Panc1 (cell line): Measurements from ENCODE around the gene UPK1A. TPM values are rescaled to one million over a fixed set of nuclear protein-coding genes. Genes with fewer than 3 reads are reported as not detected.

ENCODE experiments used
- ATAC-seq: fragments of 200-7000 bp; cut with Tn5 transposase; 2 replicates; pipeline ENCODE4 v1.9.1; 2020; ENCODE audit warnings: mild to moderate bottlenecking, moderate library complexity
- BruUV-seq: library from RNA; stranded (reverse); fragments of 400-500 nt; replicated peaks from 2 replicates; lab custom pipeline; 2021; lab: Mats Ljungman, UMichigan
- CTCF ChIA-PET: fragments of 300-600 bp; sonication (Branson Sonifier 250); formaldehyde crosslinking; loops from one replicate; lab custom pipeline; 2022; ENCODE audit warnings: antibody characterized with exemption; lab: Charles Lee
- POLR2A ChIA-PET: fragments of 300-600 bp; sonication (Branson Sonifier 250); formaldehyde crosslinking; loops from one replicate; lab custom pipeline; 2022; ENCODE audit warnings: antibody characterized with exemption; lab: Charles Lee
- DNase-seq: peaks from one replicate; pipeline ENCODE4 v3.0.0-alpha.2; 2010; ENCODE audit warnings: low read depth, low spot score
- H3K27ac ChIP-seq: 2 replicates; pipeline ENCODE4 v1.5.1; 2011; ENCODE audit warnings: mild to moderate bottlenecking, low read length, inconsistent platforms
- H3K27me3 ChIP-seq: fragments of 200-500 bp; sonication (Bioruptor generic); 2 replicates; pipeline ENCODE4 v1.6.0; 2014; ENCODE audit warnings: low read length, inconsistent platforms; ENCODE audit not compliant: control insufficient read depth, insufficient read depth
- H3K36me3 ChIP-seq: fragments of 200-500 bp; sonication (Bioruptor generic); 2 replicates; pipeline ENCODE4 v1.5.1; 2014; ENCODE audit warnings: inconsistent platforms, mild to moderate bottlenecking, low read length, moderate library complexity; ENCODE audit not compliant: control insufficient read depth, insufficient read depth
- H3K4me1 ChIP-seq: 2 replicates; pipeline ENCODE4 v1.5.1; 2011; ENCODE audit warnings: inconsistent platforms, mild to moderate bottlenecking, low read length, moderate library complexity; ENCODE audit not compliant: control insufficient read depth, insufficient read depth
- H3K4me3 ChIP-seq, 2 experiments: 2 replicates each; pipeline ENCODE4 v1.5.1; 2011 to 2012; ENCODE audit warnings: low read depth in 2 of 2, low read length in 2 of 2, mild to moderate bottlenecking in 2 of 2, inconsistent platforms in 1 of 2, moderate library complexity in 1 of 2
- H3K9me3 ChIP-seq: fragments of 200-500 bp; sonication (Bioruptor generic); 2 replicates; pipeline ENCODE4 v1.5.1; 2014; ENCODE audit warnings: low read depth, mild to moderate bottlenecking, inconsistent platforms, low read length, moderate library complexity; ENCODE audit not compliant: control insufficient read depth, insufficient read depth
- POLR2AphosphoS5 ChIP-seq: IDR thresholded peaks from 2 replicates; pipeline ENCODE4 v1.6.1; 2012; ENCODE audit warnings: mild to moderate bottlenecking, low read depth, low read length, moderate library complexity
- REST ChIP-seq, 2 experiments: IDR thresholded peaks; 2 replicates each; pipeline ENCODE4 v1.6.1; 2011 to 2012; ENCODE audit warnings: low read depth in 2 of 2, control low read depth in 1 of 2, low read length in 1 of 2, mild to moderate bottlenecking in 1 of 2, moderate library complexity in 1 of 2; ENCODE audit not compliant: insufficient read depth in 1 of 2
- SIN3A ChIP-seq: IDR thresholded peaks from 2 replicates; pipeline ENCODE4 v1.6.1; 2012; ENCODE audit warnings: low read depth, mild to moderate bottlenecking, low read length, moderate library complexity, borderline replicate concordance; ENCODE audit not compliant: insufficient read depth
- TCF7L2 ChIP-seq: IDR thresholded peaks from 2 replicates; pipeline ENCODE4 v1.6.1; 2011; ENCODE audit warnings: mild to moderate bottlenecking, low read depth, low read length, inconsistent platforms
- in situ Hi-C: cut with HindIII; loops from 2 replicates; pipeline ENCODE4 v1.10.0; 2016; ENCODE audit warnings: low sequenced_read_pairs, low pct_unique_long_range_greater_than_20kb
- intact Hi-C: fragments of 100-400 bp; cut with micrococcal nuclease; formaldehyde crosslinking; loops from one replicate; pipeline ENCODE4 v1.10.0; 2022; ENCODE audit not compliant: unreplicated experiment
- total RNA-seq: library from RNA; stranded (reverse); gene quantifications from one replicate; pipeline ENCODE4 v1.2.1, GENCODE V29; 2021; ENCODE audit not compliant: unreplicated experiment
- TF ChIP-seq, protein P1 (sequence below): fragments of 450-650 bp; IDR thresholded peaks from 2 replicates; pipeline ENCODE4 v1.5.1; 2017; ENCODE audit warnings: mild to moderate bottlenecking

UPK1A gene
- total RNA-seq, 1 experiment from 2014 or later = 0.67 TPM

- H3K27ac ChIP-seq = no peak overlapping the region
- no peaks in the 10 kb centered on the region for H3K9me3 ChIP-seq
- DNase-seq (no peak), ATAC-seq (no peak)
- TF ChIP-seq, protein P1, sequence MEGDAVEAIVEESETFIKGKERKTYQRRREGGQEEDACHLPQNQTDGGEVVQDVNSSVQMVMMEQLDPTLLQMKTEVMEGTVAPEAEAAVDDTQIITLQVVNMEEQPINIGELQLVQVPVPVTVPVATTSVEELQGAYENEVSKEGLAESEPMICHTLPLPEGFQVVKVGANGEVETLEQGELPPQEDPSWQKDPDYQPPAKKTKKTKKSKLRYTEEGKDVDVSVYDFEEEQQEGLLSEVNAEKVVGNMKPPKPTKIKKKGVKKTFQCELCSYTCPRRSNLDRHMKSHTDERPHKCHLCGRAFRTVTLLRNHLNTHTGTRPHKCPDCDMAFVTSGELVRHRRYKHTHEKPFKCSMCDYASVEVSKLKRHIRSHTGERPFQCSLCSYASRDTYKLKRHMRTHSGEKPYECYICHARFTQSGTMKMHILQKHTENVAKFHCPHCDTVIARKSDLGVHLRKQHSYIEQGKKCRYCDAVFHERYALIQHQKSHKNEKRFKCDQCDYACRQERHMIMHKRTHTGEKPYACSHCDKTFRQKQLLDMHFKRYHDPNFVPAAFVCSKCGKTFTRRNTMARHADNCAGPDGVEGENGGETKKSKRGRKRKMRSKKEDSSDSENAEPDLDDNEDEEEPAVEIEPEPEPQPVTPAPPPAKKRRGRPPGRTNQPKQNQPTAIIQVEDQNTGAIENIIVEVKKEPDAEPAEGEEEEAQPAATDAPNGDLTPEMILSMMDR = no peak
- no peak for TF ChIP-seq REST (IDR thresholded peaks at IDR 0.05; ENCODE audit: insufficient read depth in 1 of 2, low read depth in 2 of 2, low read length in 1 of 2)
- no peak for TF ChIP-seq SIN3A
- no peak for TF ChIP-seq POLR2AphosphoS5
- no peak for TF ChIP-seq TCF7L2
- in situ Hi-C loops = no loop called here
- H3K27me3 ChIP-seq = peaks cover 3% of the 10 kb centered on the region; the same call in 1 of the 2 replicates
- no peaks in the 10 kb centered on the region for H3K4me1 ChIP-seq
- no TSS peak for BruUV-seq
- ChIA-PET POLR2A (no interaction called here), CTCF (no interaction called here)
- H3K4me3 ChIP-seq = no peak overlapping the region
- H3K36me3 ChIP-seq = no peaks in the 10 kb centered on the region
- intact Hi-C loops = no loop called here
Observed at GRCh38 chr19:35669974-35670373, 3.7 kb downstream of the UPK1A start.

- POLR2A ChIA-PET = no interaction called here
Observed at GRCh38 chr19:35670686-35671085, 4.4 kb downstream of the UPK1A start.

More at GRCh38 chr19:35670686-35671085, 4.4 kb downstream of the UPK1A start:
- no peak for ATAC-seq
- in situ Hi-C loops = no loop called here
- BruUV-seq = no TSS peak
- CTCF ChIA-PET = no interaction called here
- Histone ChIP-seq H3K9me3 (no peaks in the 10 kb centered on the region), H3K4me3 (no peak overlapping the region), H3K27me3 (peaks cover 3% of the 10 kb centered on the region; the same call in 1 of the 2 replicates), H3K36me3 (no peaks in the 10 kb centered on the region), H3K4me1 (no peaks in the 10 kb centered on the region), H3K27ac (no peak overlapping the region)
- DNase-seq = no peak
- intact Hi-C loops = no loop called here
- TF ChIP-seq REST (IDR thresholded peaks at IDR 0.05; ENCODE audit: insufficient read depth in 1 of 2, low read depth in 2 of 2, low read length in 1 of 2) (no peak), SIN3A (no peak), POLR2AphosphoS5 (no peak), TCF7L2 (no peak)
- TF ChIP-seq, protein P1 = no peak
